RPMI8226 (cell line): ENCODE data around the gene HOXA9.
A peak's percentile ranks its signal among the peaks of the same experiment; 100 is the strongest.

Source experiments
- DNase-seq: peaks from one replicate; pipeline ENCODE4 v3.0.0-alpha.2; 2015

The HOXA9 gene

DNA sequence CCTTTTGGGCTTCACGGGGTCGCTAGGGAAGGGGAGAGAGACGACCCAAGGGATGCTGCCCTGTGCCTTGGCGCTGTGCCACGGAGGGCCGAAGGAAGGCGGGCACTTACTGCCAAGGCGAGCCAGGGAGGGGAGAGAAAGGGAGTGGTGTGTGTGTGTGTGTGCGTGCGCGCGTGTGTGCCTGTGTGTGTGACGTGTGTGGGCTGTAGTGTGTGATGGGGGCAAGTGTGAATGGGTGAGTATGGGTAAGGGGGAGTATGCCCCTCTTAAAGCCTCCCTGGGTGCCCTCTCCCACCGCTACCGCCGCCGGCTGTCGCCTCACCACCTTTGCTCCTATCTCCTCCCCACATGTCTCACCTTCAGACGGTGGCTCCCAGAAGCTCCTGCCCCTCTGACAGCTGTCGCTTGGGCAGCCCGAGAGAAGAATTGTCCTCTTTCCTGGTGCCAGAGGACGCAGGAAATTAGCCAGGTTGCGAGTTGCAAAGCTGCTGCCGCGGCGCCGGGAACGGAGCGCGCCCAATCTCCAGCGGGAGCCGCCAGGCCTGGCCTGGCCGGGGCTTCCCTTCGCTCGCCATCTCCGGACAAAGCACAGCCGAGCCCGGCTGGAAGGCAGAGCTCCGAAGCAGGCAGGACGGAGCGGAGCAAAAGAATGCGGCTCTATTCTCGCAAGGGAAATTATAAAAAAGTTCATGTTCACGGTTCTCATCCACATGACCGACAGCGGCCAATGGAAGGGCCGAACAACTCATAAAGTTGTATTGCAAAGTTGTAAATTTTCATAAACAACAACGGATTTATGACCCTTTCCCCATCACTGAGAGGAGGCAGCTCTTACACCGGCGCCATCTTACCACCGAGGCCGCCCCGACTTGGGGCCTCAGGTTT, 13.2 kb downstream of the HOXA9 start, which contains the start of gene HOXA3:
Gene HOXA3, minus strand, starts transcription at position 653 of the 885 bp plus-strand sequence. CDS start 41,943 bp downstream, outside the sequence.
- no peak for DNase-seq

DNA sequence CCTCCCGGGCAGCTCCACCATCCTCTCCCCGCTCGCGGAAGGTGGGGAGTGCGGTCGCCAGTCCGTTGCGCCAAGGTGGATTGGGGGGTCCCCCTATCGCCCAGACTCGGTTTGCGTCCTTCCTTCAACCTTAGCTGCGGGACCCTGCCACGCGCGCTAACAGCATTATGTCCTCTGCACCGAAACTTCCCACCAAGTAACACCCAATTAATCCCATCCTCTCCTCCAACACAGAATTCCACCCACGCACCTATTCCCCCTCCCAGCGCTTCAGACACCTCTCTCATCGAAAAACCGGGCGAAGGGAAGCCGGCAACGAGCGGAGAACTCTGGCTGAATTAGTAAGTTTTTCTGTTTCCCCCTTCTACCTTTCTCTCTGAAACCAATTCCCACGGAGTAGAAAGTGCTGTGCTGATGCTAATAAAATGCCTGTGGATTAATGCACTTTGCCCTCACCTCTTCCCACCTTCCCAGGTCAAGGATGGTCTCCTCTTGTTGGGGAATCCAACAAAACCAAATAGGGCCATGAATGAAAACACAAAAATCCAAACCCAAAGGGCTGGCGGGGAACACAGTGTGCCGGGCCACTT, 13.9 kb downstream of the HOXA9 start:
- no peak for DNase-seq

DNA sequence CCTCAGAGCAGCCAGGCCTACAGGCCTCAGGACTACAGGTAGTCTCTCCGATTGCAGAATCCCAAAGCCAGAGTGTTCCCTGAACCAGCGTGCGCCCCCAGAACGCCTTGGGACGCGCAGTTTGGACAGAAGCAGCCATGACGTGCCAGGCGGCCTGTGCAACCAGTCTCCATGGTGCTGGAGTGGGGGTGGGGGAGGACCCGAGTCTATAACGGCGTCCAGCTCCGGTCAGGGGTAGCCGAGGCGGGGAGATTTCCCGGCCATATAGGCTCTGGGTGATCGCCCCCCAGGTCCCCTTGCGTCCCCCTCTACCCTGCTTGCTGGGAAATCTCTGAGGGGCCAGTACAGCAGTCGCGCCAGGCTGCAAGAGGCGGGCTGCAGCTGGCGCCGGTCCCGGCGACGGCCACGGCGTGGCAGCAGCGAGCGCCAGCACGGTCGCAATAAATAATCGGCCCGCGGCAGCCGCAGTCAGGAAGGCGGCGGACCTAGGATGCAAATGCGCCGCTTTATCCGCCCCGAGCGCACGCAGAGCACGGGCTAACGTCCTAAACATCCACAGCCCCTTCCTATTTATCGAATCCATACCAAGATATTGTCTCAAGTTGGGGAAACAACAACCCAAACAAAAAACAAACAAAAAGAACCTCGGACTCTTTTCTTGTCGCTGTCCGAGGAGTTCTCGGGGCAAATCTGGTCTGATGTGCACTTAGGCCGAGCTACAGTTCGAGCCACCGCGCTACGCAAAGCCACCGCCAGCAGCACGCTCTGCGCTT, 14.6 kb downstream of the HOXA9 start:
- peak; percentile 80 for DNase-seq

DNA sequence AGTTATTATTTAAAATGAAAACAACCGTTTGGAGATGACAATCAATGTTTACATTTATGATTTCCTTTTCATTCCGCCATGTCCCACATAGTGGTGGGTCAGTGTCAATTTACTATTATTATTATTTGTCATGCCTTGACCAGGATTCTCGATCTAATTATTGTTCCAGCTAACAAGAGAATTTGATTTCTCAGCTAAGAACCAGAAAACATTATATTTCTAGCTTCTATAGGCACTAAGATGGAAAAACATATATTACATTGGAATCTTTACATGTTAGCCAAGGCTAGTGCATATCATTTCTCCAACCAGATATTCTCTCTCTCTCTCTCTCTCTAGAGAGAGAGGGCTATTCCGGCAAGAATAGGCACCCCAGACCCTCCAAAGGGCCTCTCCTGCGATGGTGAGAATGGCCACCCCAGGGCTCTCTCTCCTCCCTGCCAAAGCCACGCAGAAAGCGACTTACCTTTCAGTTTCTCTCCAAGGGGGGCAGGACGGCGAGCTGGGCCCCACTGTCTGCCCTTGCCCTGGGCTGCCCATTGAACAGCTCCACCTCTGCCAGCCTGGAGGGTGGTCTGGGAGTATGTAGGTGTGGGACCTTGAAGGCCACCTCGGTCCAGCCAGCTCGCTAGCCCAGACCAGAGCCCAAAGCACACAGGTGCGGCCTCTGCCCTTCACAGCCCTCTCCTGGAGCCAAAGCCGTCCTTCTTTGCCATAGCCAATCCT, 15.3 kb downstream of the HOXA9 start:
- no peak for DNase-seq

DNA sequence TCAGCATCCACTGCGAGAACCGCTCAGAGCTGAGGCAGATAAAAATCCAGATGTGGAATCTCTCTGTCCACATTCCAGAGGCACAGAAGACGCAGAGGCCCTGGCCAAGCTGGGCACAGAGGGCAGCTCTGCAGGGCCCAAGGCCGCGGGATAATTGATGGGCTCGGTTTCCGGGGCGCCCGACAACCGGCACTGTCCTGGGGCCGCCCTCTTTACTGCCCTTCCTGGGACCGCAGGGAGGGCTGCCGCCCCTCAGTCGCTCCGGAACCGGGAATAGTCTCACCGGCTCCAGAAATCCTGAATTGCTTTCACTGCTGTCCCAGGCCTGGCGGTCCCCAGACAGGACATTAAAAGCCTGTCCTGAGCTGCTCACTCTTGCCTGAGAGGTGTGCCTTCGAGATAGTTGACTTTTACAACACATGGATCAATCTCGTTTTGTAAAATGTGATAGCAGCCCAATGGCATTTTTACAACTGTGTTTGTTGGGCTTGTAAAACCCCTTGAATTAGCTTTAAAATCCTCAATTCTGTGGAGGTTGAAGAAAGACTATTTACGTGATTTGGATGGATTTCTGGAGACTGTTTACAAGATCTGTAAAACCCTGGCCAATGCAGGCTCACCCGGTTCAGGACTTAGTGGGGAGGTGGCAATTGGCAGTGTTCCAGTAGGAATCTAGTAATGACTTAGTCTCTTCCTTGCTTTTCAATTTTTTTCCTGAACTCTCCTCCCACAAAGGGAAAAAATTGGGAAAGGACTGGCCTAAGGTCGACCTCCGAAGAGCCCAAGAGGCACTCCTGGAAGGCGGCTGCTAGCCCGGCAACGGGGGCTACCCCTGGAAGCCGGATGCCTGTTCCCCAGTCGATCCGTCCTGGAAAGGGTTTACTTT, 16.3 kb downstream of the HOXA9 start:
- DNase-seq = no peak

DNA sequence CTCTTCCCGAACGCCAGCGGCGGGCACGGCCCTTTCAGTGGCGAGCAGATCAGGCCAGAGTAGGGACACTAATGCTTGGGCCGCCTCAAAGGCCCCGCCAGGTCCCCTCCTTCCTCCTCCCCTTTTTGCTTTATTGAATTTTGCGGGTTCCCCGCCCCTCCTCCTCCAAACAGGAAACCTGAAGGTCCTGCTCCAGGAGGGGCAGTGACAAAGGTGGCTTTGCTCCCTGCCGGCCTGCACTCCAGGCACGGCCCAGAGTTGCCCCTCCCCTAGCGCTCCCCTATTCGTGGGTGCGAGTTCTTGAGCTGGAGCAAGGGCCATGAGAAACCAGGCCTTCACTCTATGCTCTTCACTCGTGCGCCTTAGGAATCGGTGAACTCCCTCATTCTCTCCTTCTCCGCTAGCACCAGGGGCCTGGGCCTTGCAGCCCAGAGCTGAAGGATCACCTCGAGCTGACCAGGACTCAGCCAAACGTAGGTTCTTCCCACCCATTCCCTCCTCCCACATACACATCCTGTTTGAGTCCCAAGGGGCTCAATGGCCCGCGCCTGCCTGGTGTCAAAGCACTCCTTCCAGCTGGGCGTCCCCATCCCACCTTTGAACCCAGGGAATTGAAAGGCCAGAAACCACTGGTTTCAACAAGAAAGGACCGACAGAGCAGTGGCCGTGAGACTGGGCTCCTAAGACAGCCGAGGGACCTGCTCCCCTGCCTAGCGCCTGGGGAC, 17.1 kb downstream of the HOXA9 start:
- no peak for DNase-seq

DNA sequence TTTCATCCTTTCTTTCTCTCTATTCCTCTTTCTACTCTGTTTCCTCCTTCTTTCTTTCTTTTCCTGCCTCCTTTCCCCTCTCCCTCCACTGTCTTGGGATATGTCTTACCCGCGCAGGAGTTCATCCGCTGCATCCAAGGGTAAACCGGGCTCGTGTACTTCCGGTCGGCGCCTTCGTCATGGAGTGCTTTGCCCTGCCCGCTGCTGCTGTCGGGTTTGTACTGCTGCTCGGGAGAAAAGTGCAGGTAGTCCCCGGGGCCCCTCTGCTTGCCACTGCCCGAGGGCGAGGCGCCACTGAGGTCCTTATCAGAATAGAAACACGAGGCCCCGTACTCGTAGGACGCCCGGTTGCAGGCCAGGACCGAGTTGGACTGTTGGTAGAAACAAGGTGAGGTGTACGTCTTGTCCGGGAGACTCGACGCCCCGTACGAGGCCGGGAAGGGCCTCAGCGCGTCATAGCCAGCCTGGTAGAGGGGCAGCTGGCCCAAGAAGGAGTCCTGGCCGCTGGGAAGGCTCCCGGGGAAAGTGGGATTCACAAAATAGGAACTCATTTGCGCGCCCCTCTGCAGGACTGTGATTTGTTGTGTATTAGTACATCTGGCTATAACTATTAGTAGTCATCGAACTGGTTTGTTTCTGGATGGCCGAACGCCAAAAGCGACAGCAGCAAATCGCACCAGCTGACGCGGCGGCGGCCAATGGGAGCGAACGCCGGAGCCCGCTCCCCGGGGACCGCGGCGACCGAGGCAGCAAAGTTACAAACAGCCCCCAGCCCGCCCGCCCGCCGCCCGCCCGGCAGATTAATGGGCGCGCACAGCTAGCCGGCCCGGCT, 17.9 kb downstream of the HOXA9 start, which contains the start of gene HOXA6:
Gene HOXA6, minus strand, starts transcription at position 576 of the 832 bp plus-strand sequence. Its CDS starts 25 bp downstream, at position 551.
- no peak for DNase-seq

DNA sequence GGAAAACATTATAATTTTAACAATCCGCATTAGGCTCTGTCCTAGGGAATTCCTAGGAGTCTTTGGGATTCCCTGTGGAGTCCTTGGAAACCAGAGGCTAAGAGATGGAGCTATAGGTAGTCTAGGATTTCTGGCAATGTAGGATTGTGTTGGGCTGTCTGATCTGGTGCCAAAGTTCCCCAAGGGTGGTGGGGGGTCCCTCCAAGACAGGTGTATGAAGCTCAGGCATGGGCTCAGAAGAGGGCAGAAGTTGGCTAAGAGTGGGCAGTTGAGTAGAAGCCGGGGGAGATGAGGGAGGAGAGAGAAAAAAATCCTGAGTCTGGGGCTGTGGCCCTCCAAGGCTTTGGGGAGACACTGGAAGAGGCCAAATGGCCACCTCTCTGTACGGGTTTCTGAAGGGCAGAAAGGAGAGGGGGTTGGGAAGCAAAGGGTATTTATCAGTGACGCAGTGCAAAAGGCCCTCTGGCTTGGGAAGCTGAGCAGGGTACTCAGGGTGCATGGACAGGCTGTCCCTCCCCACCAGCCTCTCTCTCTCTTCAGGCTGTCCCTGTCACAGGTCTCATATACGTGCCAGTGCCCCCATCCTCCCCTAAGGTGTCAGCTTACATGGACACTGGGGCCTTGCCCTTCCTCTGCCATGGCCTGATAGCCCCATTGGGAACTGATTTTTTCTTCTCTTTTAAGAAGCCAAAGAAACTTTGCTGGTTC, 18.7 kb downstream of the HOXA9 start:
- DNase-seq = no peak

DNA sequence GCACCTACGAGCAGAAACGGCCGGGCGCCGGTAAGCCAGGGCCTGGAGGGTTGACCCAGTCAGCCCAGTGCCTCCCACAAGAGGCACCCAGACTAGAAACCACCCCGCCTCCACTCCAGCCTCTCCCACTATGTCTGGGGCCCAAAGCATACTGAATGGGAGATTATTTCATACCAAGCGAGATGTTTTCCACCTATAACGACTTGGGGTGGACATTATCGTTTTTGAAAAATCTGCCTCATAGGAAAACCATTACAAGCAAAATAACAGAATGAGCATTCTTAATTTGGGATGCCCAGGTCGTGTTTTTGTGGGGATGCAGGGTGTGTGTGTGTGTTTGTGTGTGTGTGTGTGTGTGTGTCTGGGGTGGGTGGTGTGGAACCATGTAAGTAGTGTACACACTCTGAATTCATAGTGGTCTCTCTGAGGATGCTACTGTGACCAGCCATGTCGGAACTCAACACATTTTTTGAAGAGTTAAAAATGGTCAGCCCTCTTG, 19.4 kb downstream of the HOXA9 start:
- DNase-seq = no peak

DNA sequence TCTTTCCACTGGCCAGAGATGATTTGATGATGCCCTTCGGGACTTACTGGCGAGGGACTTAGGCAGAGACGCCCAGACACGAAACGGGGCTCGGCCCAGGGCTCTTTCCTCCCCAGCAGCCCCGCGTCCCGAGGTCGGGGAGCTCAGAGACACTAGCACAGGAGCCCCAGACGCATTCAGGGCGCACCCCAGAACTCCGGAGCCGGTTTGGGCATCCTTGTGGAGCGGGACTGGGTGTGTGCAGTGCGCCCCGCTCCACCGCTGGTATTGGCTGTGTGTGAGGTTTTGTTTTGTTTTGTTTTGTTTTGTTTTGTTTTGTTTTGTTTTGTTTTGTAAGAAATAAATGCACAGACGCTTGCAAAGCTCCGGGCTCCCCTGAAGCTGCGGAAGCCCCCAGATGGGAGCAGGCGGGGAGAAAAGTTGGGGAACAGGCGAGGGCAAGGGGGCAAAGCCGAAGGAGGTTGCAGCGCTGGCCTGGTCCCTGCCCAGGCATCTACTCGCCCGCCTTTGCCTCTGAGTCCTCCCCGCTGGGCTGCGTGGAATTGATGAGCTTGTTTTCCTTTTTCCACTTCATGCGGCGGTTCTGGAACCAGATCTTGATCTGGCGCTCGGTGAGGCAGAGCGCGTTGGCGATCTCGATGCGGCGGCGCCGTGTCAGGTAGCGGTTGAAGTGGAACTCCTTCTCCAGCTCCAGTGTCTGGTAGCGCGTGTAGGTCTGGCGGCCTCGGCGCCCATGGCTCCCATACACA, 20.0 kb downstream of the HOXA9 start:
- DNase-seq = no peak

DNA sequence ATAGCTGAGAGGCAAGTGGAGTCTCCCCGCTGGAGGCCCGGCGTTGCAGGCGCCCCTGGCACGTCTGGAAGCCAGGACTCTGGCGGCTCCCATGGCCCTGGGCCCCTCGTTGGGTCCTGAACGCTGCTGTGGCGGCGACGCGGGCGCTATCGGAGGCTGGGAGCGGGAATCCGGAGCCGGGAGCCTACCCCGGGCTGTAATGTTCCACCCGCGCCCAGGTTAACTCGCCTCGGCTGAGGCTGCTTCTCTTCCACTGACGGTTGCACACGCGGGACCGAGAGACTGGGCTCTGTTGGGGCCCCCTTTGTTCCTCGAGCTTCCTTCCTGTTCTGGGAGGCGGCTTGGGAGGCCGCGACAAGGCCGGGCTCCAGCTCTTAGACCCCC, 20.6 kb downstream of the HOXA9 start:
- no peak for DNase-seq

DNA sequence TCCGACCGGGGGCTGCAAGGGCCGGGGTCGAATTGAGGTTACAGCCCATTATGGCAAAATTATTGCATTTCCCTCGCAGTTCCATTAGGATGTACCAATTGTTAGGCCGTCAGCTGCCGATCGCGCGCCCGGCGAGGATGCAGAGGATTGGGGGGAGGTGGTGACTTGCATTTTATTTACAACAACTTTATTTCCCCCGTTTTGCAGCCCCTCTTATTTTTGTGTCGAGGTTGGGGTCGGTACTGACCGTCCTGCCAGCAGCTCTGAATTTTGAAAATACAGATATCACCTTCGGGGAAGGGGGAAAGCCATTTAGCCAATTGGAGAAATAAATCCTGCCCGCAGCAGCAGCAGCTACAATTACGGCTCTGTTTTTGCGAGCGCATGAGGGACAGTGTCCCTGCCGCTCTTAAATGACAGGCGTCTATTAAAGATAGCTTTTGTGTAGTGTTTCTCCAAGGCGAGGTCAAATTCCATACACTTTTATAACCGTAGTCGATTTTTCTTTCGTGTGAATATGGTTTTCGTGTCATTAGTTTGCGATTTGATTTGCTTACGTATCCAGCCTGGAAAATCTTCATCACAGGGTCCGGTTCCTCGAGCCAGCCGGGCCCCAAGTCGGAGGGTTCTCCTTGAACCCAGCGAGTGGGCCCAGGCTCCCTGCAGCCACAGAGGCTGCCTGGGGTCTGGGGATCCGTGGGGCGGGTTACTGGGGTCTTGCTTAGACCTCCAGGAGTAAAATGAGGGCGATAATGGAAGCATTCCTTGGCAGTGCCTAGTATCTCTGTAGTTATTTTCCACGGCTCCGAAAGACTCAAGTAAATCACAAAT, 21.2 kb downstream of the HOXA9 start:
- DNase-seq = no peak

DNA sequence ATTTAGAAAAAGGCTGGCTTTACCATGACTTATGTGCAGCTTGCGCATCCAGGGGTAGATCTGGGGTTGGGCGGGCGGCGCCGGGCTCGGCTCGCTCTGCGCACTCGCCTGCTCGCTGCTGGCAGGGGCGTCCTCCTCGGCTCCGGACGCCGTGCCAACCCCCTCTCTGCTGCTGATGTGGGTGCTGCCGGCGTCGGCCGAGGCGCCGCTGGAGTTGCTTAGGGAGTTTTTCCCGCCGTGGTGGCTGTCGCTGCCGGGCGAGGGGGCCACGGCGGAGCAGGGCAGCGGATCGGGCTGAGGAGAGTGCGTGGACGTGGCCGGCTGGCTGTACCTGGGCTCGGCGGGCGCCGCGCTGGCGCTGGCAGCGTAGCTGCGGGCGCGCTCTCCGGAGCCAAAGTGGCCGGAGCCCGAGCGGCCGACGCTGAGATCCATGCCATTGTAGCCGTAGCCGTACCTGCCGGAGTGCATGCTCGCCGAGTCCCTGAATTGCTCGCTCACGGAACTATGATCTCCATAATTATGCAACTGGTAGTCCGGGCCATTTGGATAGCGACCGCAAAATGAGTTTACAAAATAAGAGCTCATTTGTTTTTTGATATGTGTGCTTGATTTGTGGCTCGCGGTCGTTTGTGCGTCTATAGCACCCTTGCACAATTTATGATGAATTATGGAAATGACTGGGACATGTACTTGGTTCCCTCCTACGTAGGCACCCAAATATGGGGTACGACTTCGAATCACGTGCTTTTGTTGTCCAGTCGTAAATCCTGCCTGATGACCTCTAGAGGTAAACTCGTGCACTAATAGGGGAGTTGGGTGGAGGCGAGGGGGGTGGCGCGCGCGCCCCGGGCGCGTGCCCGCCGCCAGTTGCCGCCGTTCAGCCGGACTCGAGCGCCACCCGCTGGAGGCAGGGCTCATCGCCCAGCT, 22.1 kb downstream of the HOXA9 start, which contains the start of gene HOXA5:
Gene HOXA5, minus strand, starts transcription at position 659 of the 927 bp plus-strand sequence. Its CDS starts 74 bp downstream, at position 585.
- no peak for DNase-seq

DNA sequence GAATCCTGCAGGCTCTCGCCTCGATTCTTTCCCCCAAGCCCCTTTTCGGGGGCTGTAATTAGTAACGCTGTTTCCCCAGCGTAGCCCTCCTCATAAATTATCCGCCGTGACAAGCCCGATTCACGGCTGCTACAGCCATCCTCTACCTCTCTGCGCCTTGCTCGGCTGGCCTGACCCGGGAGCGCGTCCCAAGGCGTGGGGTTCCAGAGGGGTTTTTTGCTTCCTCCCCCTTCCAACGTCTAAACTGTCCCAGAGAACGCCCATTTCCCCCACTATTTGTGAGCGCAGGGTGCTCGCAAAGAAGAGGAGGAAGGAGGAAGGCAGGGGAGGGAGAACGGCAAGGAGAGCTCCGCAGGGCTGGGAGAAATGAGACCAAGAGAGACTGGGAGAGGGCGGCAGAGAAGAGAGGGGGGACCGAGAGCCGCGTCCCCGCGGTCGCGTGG, 22.7 kb downstream of the HOXA9 start:
- DNase-seq = no peak

DNA sequence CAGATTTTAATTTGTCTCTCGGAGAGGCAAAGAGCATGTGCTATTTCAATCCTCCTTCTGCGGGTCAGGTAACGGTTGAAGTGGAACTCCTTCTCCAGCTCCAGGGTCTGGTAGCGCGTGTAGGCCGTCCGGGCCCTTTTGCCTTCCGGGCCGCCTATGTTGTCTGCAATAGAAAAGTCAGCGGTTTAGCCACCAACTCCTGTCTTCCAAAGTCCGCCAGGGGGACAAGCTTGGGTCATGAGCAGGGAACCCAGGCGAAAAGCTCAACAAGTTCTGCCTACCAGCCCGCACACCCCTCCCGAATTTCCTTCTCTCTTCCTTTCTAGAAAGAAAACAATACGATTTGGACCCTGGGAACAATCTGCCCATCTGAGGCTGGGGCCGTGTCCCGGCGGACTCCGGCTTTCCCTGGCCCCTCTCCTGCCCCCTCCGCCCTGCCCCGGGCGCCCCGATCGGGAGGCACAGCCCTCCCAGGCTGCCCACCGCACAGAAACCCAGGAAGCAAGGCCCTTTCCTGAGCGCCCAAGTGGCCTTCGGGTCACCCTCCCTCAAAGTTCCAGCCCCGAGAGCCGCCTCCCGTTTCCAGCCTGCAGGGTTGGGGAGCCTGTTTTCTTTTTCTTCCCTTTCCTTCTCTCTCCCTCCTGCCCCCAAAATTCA, 23.3 kb downstream of the HOXA9 start:
- no peak for DNase-seq
